HG03045 (cell line): ENCODE measurements around the gene CLDN3.
"Not testable (repeated sequence)": the region's sequence is repeated elsewhere in the genome, so short reads cannot be mapped to it uniquely, and the experiment has no call there.

ENCODE experiments used
- ATAC-seq: cut with Tn5 transposase; IDR thresholded peaks from one replicate; pipeline ENCODE4 v1.9.1; 2021; ENCODE audit warnings: mild to moderate bottlenecking, moderate library complexity; ENCODE audit not compliant: unreplicated experiment

The CLDN3 gene

DNA sequence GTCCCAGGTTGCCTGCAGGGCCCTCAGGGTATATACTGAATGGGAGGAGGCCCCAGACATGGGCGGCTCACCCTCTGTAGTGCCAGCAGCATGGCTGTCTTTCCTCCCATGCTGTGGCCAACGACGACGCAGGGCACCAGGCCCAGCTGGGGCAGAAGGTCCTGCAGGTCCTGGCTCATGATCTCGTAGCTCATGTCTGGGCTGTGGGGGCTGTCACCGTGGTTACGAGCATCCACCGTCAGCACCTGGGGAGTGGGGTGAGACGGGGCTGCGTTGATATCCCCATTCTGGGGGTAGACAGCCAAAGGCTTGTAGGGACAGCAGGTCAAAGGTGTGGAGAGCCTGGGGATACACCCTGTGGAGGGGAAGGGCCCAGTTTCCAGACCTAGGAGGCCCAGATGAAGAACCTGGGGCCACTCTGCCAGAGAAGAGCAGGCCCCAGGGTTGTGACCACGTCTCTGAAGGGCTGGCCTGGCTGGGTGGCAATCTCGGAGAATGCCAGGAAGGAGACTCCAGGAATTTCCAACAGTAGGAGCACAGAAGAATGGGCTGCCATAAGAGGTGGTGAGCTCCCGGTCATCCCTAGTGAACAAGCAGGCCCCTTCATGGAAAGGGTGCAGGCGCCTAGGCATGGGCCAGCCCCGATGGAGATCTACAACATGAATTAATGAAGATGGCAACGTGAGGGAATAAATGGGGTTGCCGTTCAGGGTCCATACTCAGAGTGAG is 32.4 kb downstream of the CLDN3 start:
- ATAC-seq, result no peak

DNA sequence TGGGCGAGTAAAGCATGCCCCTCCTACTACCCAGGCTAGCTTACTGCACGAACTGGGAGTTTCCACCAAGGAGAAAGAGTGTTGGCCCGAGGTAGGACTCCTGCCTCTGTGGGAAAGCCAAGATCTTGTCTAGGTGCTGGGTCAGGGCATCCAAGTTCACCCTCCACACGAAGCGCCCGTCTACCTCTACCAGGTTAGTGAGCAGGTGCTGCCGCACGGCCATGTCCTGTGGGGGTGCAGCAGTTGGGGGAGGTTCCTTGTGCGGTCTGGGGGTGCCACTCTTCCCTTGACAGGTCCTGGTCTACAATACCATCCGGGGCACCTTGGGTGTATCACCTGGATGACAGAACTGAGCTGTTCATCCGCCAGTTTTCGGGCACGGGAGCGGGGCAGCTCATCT is 33.2 kb downstream of the CLDN3 start:
- ATAC-seq, result no peak

DNA sequence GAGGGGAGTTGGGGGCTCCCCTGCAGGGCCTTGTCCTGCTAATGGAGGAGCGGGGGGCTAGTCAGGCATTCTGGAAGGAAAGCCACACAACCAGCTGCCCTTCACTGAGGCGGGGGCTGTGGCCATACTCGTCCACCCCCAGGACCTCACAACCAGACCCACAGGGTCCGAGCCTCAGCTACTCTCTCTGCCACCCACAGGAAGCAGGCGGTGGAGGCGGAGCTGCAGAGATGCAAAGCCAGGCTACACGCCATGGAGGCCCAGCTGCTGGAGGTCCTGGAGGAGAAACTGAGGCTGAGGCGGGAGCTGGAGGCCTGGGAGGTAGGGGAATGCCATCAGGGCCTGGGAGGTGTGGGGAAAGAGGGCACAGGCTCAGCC is 34.6 kb downstream of the CLDN3 start:
- ATAC-seq, result no peak

DNA sequence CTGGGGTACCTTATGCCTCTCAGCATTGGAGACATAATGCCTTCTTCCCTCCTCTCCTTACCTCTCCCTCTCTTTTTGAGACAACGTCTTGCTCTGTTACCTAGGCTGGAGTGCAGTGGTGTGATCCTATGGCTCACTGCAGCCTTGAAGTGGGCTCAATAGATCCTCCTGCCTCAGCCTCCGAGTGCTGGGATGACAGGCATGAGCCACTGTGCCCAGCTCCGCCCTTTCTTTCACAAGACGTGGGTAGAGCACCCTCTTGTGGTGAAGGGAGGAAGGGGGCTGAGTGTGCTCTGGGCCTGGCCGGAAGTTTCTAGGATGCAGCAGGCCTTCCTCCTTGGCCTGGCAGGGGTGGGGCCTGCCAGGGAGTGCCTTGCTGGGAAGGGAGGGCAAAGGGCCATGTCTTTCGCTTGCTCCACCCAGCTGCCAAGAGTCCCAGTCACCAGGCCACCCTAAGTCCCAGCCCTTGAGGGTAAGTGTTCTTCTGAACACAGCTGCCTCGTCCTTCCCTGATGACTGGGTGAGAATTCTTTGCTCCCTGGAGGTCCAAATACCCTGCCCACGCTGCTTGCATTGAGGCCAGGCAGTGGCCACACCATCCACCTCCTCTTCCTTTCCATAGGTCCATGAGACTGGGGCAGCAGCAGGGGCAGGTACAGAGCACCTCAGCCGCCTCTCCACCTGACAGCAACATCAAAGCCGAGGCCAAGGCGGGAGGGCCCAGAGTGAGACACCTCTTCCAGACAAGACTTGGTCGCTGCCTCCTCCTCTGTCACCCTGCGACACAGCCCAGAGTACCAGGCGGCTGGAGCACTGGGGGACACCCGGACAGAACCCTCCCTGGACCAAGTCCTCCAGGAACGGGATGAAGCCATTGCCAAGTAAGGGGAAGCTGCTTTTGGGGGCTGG is 35.2 kb downstream of the CLDN3 start:
- ATAC-seq, result peak; percentile 41

- ATAC-seq, result no peak
These were observed 37.7 kb downstream of the CLDN3 start for GRCh38 chr7:73732397-73732796.

- ATAC-seq, result no peak
These were observed 39.6 kb downstream of the CLDN3 start for GRCh38 chr7:73730485-73730884.

DNA sequence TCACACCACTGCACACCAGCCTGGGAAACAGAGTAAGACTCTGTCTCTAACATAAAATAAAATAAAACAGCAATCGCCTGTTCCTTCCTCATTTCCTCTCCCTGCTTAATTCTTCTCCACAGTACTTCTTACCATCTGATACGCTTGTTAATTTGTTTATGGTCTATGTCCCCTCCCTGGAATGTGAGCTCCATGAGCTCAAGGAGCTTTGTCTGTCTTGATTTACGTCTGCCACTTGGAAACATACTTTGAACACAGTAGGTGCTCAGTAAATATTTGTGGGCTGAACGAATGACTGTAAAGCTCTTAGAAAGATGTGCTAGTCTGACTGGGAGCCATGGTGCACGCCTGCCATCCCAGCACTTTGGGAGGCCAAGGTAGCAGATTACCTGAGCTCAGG is 41.5 kb downstream of the CLDN3 start:
- ATAC-seq, result no peak

DNA sequence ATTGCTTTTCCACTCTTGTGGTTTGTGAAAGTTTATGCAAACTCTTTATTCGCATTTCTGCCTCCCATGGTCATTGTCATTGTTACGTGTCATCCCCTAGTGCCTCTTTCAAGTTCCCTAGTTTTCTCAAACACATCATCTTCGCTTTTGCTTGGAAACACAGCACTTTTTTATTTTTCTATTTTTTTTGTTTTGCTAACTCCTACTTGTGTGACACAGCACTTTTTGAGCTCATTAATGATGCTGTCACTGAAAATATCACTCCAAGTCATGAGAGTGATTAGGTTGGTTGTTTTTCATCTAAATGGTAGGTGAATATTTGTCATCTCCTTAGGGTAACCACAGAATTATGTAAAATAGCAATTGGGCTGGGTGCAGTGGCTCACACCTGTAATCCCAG is 42.1 kb downstream of the CLDN3 start:
- ATAC-seq, result no peak

- peak; percentile 24 for ATAC-seq
These were observed 44.0 kb downstream of the CLDN3 start for GRCh38 chr7:73726083-73726466.

- no peak for ATAC-seq
These were observed 46.3 kb downstream of the CLDN3 start for GRCh38 chr7:73723813-73724212.

GRCh38 chr7:73722785-73723184 is 47.3 kb downstream of the CLDN3 start:
- no peak for ATAC-seq

GRCh38 chr7:73722182-73722581 is 47.9 kb downstream of the CLDN3 start:
- not testable (repeated sequence) for ATAC-seq

- ATAC-seq, result no peak
These were observed 48.7 kb downstream of the CLDN3 start for GRCh38 chr7:73721377-73721817.

DNA sequence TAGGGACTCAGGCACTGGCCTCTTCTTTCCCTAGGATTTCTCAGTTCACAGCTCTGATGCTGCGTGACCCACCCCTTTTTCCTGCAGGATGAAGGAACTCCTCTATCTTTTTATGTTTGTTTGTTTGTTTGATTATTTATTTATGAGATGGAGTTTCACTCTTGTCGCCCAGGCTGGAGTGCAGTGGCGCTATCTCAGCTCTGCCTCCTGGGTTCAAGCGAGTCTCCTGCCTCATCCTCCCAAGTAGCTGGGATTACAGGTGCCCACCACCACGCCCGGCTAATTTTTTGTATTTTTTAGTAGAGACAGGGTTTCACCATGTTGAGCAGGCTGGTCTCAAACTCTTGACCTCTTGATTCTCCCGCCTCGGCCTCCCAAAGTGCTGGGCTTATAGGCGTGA is 49.6 kb downstream of the CLDN3 start:
- ATAC-seq, result not testable (repeated sequence)

GRCh38 chr7:73719806-73720169 is 50.3 kb downstream of the CLDN3 start:
- no peak for ATAC-seq
